Measurements from ENCODE around the gene PPP2R2B. TPM values are rescaled to one million over a fixed set of nuclear protein-coding genes. Genes with fewer than 3 reads are reported as not detected.

Gene PPP2R2B
- total RNA-seq, 1 donor: not detected

- no peak for DNase-seq (ENCODE audit: low read depth)
- no peak for TF ChIP-seq CTCF (IDR thresholded peaks at IDR 0.05; ENCODE audit: insufficient read depth, low read length)
- H3K4me3 ChIP-seq (ENCODE audit: low read depth, low read length): no peak overlapping the region
These were observed 56.8 kb downstream of the PPP2R2B start for GRCh38 chr5:146821732-146822131.

DNA sequence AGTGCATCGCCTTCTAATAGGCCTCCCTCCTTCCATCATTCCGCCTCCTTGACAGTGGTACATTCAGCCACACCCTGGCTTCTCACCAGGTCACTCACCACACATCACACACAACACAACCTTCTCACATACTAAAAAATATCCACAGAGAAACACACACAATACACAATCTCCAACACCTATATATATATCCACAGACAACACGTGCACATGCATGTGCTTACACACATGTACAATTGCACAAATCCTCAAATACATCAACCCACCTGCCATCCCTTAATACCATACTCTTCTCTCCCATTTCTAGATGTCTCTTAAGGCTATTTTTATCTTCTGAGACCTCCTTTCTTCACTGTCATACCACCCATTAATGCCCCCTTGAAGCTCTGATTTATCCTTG lies 57.6 kb downstream of the PPP2R2B start:
- no peak overlapping the region for H3K4me3 ChIP-seq (ENCODE audit: low read depth, low read length)
- no peak for TF ChIP-seq CTCF (IDR thresholded peaks at IDR 0.05; ENCODE audit: insufficient read depth, low read length)
- DNase-seq (ENCODE audit: low read depth): no peak

GRCh38 chr5:146818822-146819221 lies 59.7 kb downstream of the PPP2R2B start:
- no peak for DNase-seq (ENCODE audit: low read depth)
- H3K4me3 ChIP-seq (ENCODE audit: low read depth, low read length): no peak overlapping the region
- no peak for TF ChIP-seq CTCF (IDR thresholded peaks at IDR 0.05; ENCODE audit: insufficient read depth, low read length)

DNA sequence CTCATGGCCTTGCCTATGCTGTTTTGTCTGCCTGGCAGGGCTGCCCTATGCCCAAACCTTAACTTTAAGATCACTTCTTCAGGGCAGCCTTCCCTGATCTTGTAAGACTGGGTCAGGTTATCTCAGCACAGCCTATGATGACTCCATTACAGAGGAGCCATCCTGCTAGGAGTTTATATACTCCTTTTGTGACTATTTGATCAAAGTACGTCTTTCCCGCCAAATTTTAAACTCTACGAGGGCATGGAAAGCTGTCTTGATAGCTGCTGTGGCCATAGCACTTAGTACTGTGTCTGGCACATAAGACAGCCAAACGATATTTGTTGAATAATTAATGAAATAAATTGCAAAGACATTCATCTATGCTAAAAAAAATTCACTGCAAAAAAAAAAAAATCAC lies 60.6 kb downstream of the PPP2R2B start:
- no peak for DNase-seq (ENCODE audit: low read depth)
- TF ChIP-seq CTCF (IDR thresholded peaks at IDR 0.05; ENCODE audit: insufficient read depth, low read length): no peak

DNA sequence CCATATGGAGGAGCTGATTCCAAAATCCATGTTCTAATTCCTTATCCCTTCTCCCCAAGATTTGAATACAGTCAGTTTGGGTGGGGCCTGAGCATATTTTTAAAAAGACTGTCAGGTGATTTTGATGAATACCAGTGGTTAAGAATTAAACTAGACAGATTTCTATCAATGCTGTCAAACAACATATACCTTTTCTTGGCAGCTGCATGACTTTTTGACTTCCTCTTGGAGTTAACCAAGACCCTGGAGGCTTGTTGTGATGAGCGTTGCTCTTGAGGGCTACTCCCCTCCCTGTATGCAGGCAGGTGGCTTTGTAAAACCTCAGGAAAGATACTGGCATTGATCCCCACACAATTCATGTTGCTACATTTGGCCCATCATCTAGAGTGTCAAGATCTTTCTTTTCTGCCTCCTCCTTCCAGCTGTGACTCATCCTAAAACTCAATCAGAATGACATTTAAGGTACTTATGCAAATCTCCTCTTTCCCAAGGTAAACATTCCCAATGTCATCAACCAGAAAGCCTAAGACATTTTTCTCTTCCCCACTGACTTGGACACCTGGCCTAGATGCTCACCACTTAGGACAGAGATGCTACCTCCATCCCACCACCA lies 61.7 kb downstream of the PPP2R2B start:
- no peak for DNase-seq (ENCODE audit: low read depth)
- no peak for TF ChIP-seq CTCF (IDR thresholded peaks at IDR 0.05; ENCODE audit: insufficient read depth, low read length)
- H3K4me3 ChIP-seq (ENCODE audit: low read depth, low read length): no peak overlapping the region

More for the DNA sequence above, 60.6 kb downstream of the PPP2R2B start:
- no peak overlapping the region for H3K4me3 ChIP-seq (ENCODE audit: low read depth, low read length)

DNA sequence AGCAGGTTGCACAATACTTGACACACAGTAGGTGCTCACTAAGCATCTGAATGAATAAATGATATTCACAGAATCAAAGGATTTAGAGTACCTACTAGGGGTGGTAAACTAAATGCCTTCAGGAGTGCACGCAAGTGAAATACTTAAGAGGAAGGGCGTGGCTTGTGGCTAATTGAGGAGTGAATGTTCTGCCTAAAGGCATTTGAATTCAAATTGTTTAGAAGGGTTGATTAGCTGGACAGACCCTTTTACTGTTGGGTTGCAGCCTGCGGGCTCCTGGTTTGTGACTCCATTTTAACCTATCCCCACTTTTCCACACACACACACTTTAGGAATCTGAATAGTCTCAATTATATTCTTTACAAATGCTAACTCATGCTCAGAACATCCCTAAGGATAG lies 63.1 kb downstream of the PPP2R2B start:
- DNase-seq (ENCODE audit: low read depth): no peak
- no peak overlapping the region for H3K4me3 ChIP-seq (ENCODE audit: low read depth, low read length)
- no peak for TF ChIP-seq CTCF (IDR thresholded peaks at IDR 0.05; ENCODE audit: insufficient read depth, low read length)
